ENCODE data around the gene VPS26C. TPM values are rescaled to one million over a fixed set of nuclear protein-coding genes. Genes with fewer than 3 reads are reported as not detected.
A peak's percentile ranks its signal among the peaks of the same experiment; 100 is the strongest.

VPS26C gene
- total and polyA plus RNA-seq, 10 of the 15 experiments (the other 5 are each of a cell fraction or from before 2014, with no cell fraction given), result 32.5 to 65.1 (median 48.0) TPM

- Histone ChIP-seq H3K27me3 (replicated peaks in 1 of 2; ENCODE audit: control insufficient read depth in 2 of 2, insufficient read depth in 2 of 2, low read length in 1 of 2) (no peaks in the 10 kb centered on the region), H3K9me3 (replicated peaks; ENCODE audit: control insufficient read depth, insufficient read depth, low read length) (no peaks in the 10 kb centered on the region), H3K27ac (ENCODE audit: control insufficient read depth, insufficient read depth) (no peak overlapping the region), H3K4me1 (ENCODE audit: control insufficient read depth, insufficient read depth, low read length) (peaks cover 7% of the 10 kb centered on the region), H3K4me2 (ENCODE audit: control insufficient read depth, insufficient read depth) (no peak overlapping the region), H4K20me1 (ENCODE audit: control insufficient read depth, insufficient read depth) (no peaks in the 10 kb centered on the region), H3K36me3 (ENCODE audit: control insufficient read depth in 2 of 2, insufficient read depth in 2 of 2, low read length in 1 of 2) (peaks cover 0 to 3% of the 10 kb centered on the region in 2 experiments; a peak in 1 of 4 replicates), H3K4me3 (no peak overlapping the region), H3K79me2 (ENCODE audit: control insufficient read depth, insufficient read depth, low read length) (peaks cover 36% of the 10 kb centered on the region), H3K9ac (ENCODE audit: control insufficient read depth, insufficient read depth, low read length) (no peak overlapping the region), H2AFZ (ENCODE audit: control insufficient read depth, low read depth, low read length) (no peak overlapping the region)
- no TSS peak for BruUV-seq (replicated peaks)
- ChIA-PET CTCF (interaction anchor here (0.9 to 1.4 kb wide), 3 partner anchors 13 to 36 kb away, joined by 3 to 5 read pairs (median 5); no protein-coding TSS in a partner anchor), SMC1A (ENCODE audit: uncharacterized antibody, unreplicated experiment) (interaction anchor here (1.1 to 2.1 kb wide), 4 partner anchors 10 to 219 kb away, joined by 3 to 6 read pairs (median 4); no protein-coding TSS in a partner anchor), POLR2A (interaction anchor here (0.9 to 1.5 kb wide), 2 partner anchors 13 to 18 kb away, joined by 3 read pairs; no protein-coding TSS in a partner anchor), RAD21 (ENCODE audit: unreplicated experiment) (interaction anchor here (1.5 kb wide), 1 partner anchor 13 kb away, joined by 3 read pairs; no protein-coding TSS in a partner anchor)
- no peak for TF ChIP-seq CBX3 (IDR thresholded peaks at IDR 0.05; ENCODE audit: borderline replicate concordance, low read depth)
- TF ChIP-seq RUNX3 (IDR thresholded peaks at IDR 0.05; ENCODE audit: low read length), result 0 out of 2 replicates have a peak, but pooled peaks have one; percentile 12
- 57% methylated on average over 12 of the region's 12 CpGs for WGBS (ENCODE audit: insufficient coverage, insufficient replicate concordance, low lambda C conversion rate, missing lambda C conversion rate)
- FAIRE-seq (no peak), DNase-seq (ENCODE audit: low read depth, low spot score) (no peak), ATAC-seq (no peak)
- intact Hi-C loops (cut with micrococcal nuclease; ENCODE audit: unreplicated experiment), result no loop called here
- in situ Hi-C loops (cut with MboI), result no loop called here
Measured at GRCh38 chr21:37244501-37245095, 22.5 kb downstream of the VPS26C start.

GRCh38 chr21:37243961-37244360 is 23.2 kb downstream of the VPS26C start:
- ATAC-seq, result no peak
- H3K79me2 ChIP-seq (ENCODE audit: control insufficient read depth, insufficient read depth, low read length), result peaks cover 33% of the 10 kb centered on the region
- no peaks in the 10 kb centered on the region for H3K27me3 ChIP-seq (replicated peaks in 1 of 2; ENCODE audit: control insufficient read depth in 2 of 2, insufficient read depth in 2 of 2, low read length in 1 of 2)
- ChIA-PET CTCF (interaction anchor here (1.4 kb wide), 1 partner anchor 14 kb away, joined by 5 read pairs; no protein-coding TSS in a partner anchor), SMC1A (ENCODE audit: uncharacterized antibody, unreplicated experiment) (interaction anchor here (0.5 to 2.1 kb wide), 6 partner anchors 10 to 219 kb away, joined by 3 to 6 read pairs (median 3); no protein-coding TSS in a partner anchor), POLR2A (interaction anchor here (0.9 kb wide), 1 partner anchor 18 kb away, joined by 3 read pairs; no protein-coding TSS in a partner anchor), RAD21 (ENCODE audit: unreplicated experiment) (no interaction called here)
- no peak overlapping the region for H2AFZ ChIP-seq (ENCODE audit: control insufficient read depth, low read depth, low read length)
- H3K27ac ChIP-seq (ENCODE audit: control insufficient read depth, insufficient read depth), result no peak overlapping the region
- no peak overlapping the region for H3K4me3 ChIP-seq
- 81% methylated on average over 6 of the region's 6 CpGs for WGBS (ENCODE audit: insufficient coverage, insufficient replicate concordance, low lambda C conversion rate, missing lambda C conversion rate)
- in situ Hi-C loops (cut with MboI) (no loop called here), intact Hi-C loops (cut with micrococcal nuclease; ENCODE audit: unreplicated experiment) (no loop called here)
- no TSS peak for BruUV-seq (replicated peaks)
- peaks cover 0 to 3% of the 10 kb centered on the region in 2 experiments; a peak in 1 of 4 replicates for H3K36me3 ChIP-seq (ENCODE audit: control insufficient read depth in 2 of 2, insufficient read depth in 2 of 2, low read length in 1 of 2)
- H3K9me3 ChIP-seq (replicated peaks; ENCODE audit: control insufficient read depth, insufficient read depth, low read length), result no peaks in the 10 kb centered on the region
- DNase-seq (ENCODE audit: low read depth, low spot score), result no peak
- peaks cover 5% of the 10 kb centered on the region for H3K4me1 ChIP-seq (ENCODE audit: control insufficient read depth, insufficient read depth, low read length)
- no peak for TF ChIP-seq WRNIP1 (IDR thresholded peaks at IDR 0.05; ENCODE audit: borderline replicate concordance, low read depth, low read length)
- no peak for FAIRE-seq
- H3K9ac ChIP-seq (ENCODE audit: control insufficient read depth, insufficient read depth, low read length), result no peak overlapping the region
- no peak overlapping the region for H3K4me2 ChIP-seq (ENCODE audit: control insufficient read depth, insufficient read depth)
- H4K20me1 ChIP-seq (ENCODE audit: control insufficient read depth, insufficient read depth), result no peaks in the 10 kb centered on the region; the same call in 1 of the 2 replicates
